Gastrocnemius medialis (tissue), 4 donors: ENCODE results near the gene COL19A1.

Experiments
- POLR2A ChIP-seq, 2 donors: fragments of 450-650 bp; IDR thresholded peaks; one replicate each; pipeline ENCODE4 v1.6.1; 2017; ENCODE audit warnings: antibody characterized with exemption in 2 of 2, mild to moderate bottlenecking in 2 of 2, moderate library complexity in 2 of 2
- TF ChIP-seq, protein P1 (sequence below), 5 experiments: fragments of 450-650 bp in 3 of 5; fragments of 200-600 bp in 2 of 5; sonication (generic) in 2 of 5; IDR thresholded peaks in 4 of 5; conservative IDR thresholded peaks in 1 of 5; 1 replicate in 4 of 5; 2 replicates in 1 of 5; pipeline ENCODE4 v1.5.1; 2016 to 2019; ENCODE audit warnings: antibody characterized with exemption in 5 of 5, mild to moderate bottlenecking in 3 of 5, moderate library complexity in 3 of 5

DNA sequence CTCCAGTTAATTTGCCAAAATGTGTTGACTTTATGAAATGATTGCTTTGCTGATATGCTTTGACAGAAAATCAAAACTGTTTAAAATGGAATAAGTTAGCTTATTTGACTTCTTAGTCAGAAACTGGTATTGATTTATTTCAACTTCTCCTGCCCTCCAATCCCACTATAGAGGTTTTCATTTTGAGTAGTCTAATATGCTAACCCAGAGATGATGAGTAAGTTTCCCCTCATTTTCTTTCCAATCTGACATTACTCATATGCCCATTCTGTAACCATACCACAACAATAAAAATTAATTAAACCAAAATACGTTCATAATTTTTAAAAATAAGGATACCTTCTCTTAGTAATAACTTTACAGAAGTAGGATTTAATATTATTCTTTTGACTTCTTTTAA, 78.8 kb downstream of the COL19A1 start:
- TF ChIP-seq POLR2A (IDR thresholded peaks at IDR 0.05) = no peak
- TF ChIP-seq, protein P1, sequence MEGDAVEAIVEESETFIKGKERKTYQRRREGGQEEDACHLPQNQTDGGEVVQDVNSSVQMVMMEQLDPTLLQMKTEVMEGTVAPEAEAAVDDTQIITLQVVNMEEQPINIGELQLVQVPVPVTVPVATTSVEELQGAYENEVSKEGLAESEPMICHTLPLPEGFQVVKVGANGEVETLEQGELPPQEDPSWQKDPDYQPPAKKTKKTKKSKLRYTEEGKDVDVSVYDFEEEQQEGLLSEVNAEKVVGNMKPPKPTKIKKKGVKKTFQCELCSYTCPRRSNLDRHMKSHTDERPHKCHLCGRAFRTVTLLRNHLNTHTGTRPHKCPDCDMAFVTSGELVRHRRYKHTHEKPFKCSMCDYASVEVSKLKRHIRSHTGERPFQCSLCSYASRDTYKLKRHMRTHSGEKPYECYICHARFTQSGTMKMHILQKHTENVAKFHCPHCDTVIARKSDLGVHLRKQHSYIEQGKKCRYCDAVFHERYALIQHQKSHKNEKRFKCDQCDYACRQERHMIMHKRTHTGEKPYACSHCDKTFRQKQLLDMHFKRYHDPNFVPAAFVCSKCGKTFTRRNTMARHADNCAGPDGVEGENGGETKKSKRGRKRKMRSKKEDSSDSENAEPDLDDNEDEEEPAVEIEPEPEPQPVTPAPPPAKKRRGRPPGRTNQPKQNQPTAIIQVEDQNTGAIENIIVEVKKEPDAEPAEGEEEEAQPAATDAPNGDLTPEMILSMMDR (IDR thresholded peaks at IDR 0.05 in 4 of 5, conservative IDR thresholded peaks at IDR 0.05 in 1 of 5) = no peak
